HEK293 (cell line): ENCODE data around the gene CCDC78.

Experiments used
- CTCF ChIA-PET: fragments of 350-600 bp; formaldehyde crosslinking; extraction: SDS; loops from one replicate; lab custom pipeline; 2021; ENCODE audit warnings: antibody characterized with exemption; lab: Yijun Ruan, JAX
- POLR2A ChIA-PET: fragments of 300-600 bp; formaldehyde crosslinking; extraction: SDS; loops from one replicate; lab custom pipeline; 2020; ENCODE audit warnings: antibody characterized with exemption, inconsistent platforms; lab: Yijun Ruan, JAX
- H3K27ac ChIP-seq: fragments of 200-500 bp; sonication (Bioruptor generic); 2 replicates; pipeline ENCODE4 v1.5.1; 2014; ENCODE audit warnings: low read depth, low read length, control low read depth, inconsistent platforms; ENCODE audit errors: extremely low read depth
- H3K36me3 ChIP-seq, 2 experiments: fragments of 200-500 bp in 1 of 2; sonication (Bioruptor generic) in 1 of 2; 1 replicate in 1 of 2; 2 replicates in 1 of 2; pipeline ENCODE4 v1.5.1; 2014 to 2017; ENCODE audit warnings: inconsistent platforms in 2 of 2, low read length in 2 of 2; ENCODE audit not compliant: control insufficient read depth in 2 of 2, insufficient read depth in 1 of 2
- H3K4me1 ChIP-seq: fragments of 200-500 bp; sonication (Bioruptor generic); 2 replicates; pipeline ENCODE4 v1.5.1; 2014; ENCODE audit warnings: mild to moderate bottlenecking, low read length, inconsistent platforms; ENCODE audit not compliant: control insufficient read depth, insufficient read depth
- H3K4me3 ChIP-seq: 2 replicates; pipeline ENCODE4 v1.5.1; 2011; ENCODE audit warnings: low read depth, mild to moderate bottlenecking, control low read depth, low read length, moderate library complexity
- H3K9me3 ChIP-seq: fragments of 200-500 bp; sonication (Bioruptor generic); 2 replicates; pipeline ENCODE4 v1.5.1; 2014; ENCODE audit warnings: low read depth, low read length, inconsistent platforms; ENCODE audit not compliant: control insufficient read depth, insufficient read depth
- BCL11B ChIP-seq: fragments of 450-650 bp; formaldehyde crosslinking; IDR thresholded peaks from 2 replicates; pipeline ENCODE4 v1.5.1; 2016; ENCODE audit warnings: low read depth, missing biosample characterization, missing genetic modification characterization
- ZNF202 ChIP-seq: fragments of 450-650 bp; formaldehyde crosslinking; IDR thresholded peaks from 2 replicates; pipeline ENCODE4 v1.5.1; 2016; ENCODE audit warnings: missing biosample characterization, missing genetic modification characterization, borderline replicate concordance
- ZNF211 ChIP-seq: fragments of 450-650 bp; formaldehyde crosslinking; IDR thresholded peaks from 2 replicates; pipeline ENCODE4 v1.5.1; 2016; ENCODE audit warnings: low read depth, missing biosample characterization, missing genetic modification characterization
- TF ChIP-seq, protein P1 (sequence below): IDR thresholded peaks from 2 replicates; pipeline ENCODE4 v1.6.1; 2011; ENCODE audit warnings: mild to moderate bottlenecking, low read depth, low read length, borderline replicate concordance
- TF ChIP-seq, protein P2 (sequence below): fragments of 450-650 bp; formaldehyde crosslinking; IDR thresholded peaks from 2 replicates; pipeline ENCODE4 v1.5.1; 2016; ENCODE audit warnings: missing biosample characterization, missing genetic modification characterization
- TF ChIP-seq, protein P3 (sequence below): sonication (generic); formaldehyde crosslinking; IDR thresholded peaks from 2 replicates; pipeline ENCODE4 v1.8.1; 2022; ENCODE audit warnings: mild to moderate bottlenecking, moderate library complexity, missing genetic modification reagents

CCDC78 gene

DNA sequence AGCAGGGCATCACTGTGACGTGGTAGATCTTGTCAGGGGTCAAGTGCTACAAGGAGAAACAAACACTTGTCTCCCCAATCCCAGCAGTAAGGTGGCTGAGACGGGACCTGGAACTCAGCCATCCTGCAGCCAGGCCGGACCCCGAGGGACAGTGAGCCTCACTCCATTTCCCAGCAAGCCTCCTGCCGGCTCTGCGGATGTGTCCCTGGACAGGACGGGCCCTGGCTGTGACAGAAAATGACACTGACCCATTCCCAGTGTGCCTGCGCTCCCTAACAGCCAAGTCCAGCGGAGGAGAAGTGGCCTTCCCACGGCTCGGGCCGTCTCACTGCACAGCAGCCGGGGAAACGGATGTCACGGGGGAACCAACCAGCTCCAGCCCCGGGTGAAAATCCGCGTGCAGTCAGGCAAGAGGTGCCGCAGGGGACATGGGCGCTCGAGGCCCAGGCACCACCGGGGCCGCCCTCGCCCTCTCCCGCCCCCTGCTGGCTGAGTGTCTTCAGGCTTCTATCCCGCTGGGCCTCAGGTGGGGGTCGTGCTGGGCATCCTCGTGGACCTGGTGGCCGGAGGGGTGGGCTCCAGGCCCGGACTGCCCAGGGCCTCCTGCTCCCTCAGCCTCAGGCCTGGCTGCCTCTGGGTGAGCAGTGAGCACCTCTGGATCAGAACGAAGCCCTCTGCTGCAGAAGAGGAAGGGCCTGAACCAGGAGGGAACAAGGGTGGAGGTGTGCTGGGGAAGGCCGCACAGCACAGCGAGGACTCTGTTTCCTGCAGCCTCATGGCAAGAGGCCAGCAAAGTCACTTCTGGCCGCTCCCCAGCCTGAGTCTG, 7.4 kb upstream of the CCDC78 start:
- H3K27ac ChIP-seq, result no peak overlapping the region

DNA sequence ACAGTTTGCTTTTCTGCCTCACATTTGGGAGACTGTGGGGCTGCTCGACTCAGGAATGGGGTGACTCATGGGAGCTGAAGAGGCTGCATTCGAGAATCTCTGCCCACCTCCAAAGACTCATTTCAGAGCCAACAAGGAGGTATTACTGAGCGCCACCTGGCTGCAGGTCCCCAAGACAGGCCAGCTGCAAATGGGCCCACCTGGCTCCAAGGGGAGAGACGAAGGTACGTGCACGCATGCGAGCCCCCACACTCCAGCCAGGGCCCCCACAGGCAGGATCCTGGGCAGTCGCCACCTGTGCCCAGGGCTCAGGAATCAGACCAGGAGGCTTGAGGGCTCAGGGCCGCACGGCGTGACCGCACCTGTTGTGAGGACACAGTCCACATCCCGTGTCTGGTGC, 6.7 kb upstream of the CCDC78 start:
- POLR2A ChIA-PET, result no interaction called here
- CTCF ChIA-PET, result interaction anchor here (1.0 to 1.6 kb wide), 5 partner anchors 8 to 21 kb away, joined by 3 to 6 read pairs (median 5); partner anchors contain the start of genes ANTKMT and CIAO3
- no peak overlapping the region for H3K4me3 ChIP-seq
- H3K4me1 ChIP-seq, result no peaks in the 10 kb centered on the region
- H3K27ac ChIP-seq, result no peak overlapping the region
- H3K9me3 ChIP-seq, result no peaks in the 10 kb centered on the region
- peaks cover 3 to 68% of the 10 kb centered on the region in 2 experiments; a peak in 2 of 3 replicates for H3K36me3 ChIP-seq
- TF ChIP-seq, protein P1, sequence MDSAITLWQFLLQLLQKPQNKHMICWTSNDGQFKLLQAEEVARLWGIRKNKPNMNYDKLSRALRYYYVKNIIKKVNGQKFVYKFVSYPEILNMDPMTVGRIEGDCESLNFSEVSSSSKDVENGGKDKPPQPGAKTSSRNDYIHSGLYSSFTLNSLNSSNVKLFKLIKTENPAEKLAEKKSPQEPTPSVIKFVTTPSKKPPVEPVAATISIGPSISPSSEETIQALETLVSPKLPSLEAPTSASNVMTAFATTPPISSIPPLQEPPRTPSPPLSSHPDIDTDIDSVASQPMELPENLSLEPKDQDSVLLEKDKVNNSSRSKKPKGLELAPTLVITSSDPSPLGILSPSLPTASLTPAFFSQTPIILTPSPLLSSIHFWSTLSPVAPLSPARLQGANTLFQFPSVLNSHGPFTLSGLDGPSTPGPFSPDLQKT, result no peak
- TF ChIP-seq, protein P2, sequence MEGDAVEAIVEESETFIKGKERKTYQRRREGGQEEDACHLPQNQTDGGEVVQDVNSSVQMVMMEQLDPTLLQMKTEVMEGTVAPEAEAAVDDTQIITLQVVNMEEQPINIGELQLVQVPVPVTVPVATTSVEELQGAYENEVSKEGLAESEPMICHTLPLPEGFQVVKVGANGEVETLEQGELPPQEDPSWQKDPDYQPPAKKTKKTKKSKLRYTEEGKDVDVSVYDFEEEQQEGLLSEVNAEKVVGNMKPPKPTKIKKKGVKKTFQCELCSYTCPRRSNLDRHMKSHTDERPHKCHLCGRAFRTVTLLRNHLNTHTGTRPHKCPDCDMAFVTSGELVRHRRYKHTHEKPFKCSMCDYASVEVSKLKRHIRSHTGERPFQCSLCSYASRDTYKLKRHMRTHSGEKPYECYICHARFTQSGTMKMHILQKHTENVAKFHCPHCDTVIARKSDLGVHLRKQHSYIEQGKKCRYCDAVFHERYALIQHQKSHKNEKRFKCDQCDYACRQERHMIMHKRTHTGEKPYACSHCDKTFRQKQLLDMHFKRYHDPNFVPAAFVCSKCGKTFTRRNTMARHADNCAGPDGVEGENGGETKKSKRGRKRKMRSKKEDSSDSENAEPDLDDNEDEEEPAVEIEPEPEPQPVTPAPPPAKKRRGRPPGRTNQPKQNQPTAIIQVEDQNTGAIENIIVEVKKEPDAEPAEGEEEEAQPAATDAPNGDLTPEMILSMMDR (tag by site-specific recombination), result 0 out of 2 replicates have a peak, but pooled peaks have one; percentile 25

More for the DNA sequence above, 7.4 kb upstream of the CCDC78 start:
- H3K36me3 ChIP-seq, result peaks cover 4 to 70% of the 10 kb centered on the region in 2 experiments; a peak in 2 of 3 replicates
- TF ChIP-seq ZNF211 (tag by site-specific recombination) (no peak), ZNF202 (tag by site-specific recombination) (no peak)
- TF ChIP-seq, protein P2 (tag by site-specific recombination), result peak; percentile 50
- CTCF ChIA-PET, result interaction anchor here (0.6 to 2.9 kb wide), 4 partner anchors 16 to 342 kb away, joined by 3 to 10 read pairs (median 4); no protein-coding TSS in a partner anchor
- POLR2A ChIA-PET, result no interaction called here
- H3K9me3 ChIP-seq, result no peaks in the 10 kb centered on the region
- no peaks in the 10 kb centered on the region for H3K4me1 ChIP-seq
- H3K4me3 ChIP-seq, result no peak overlapping the region

DNA sequence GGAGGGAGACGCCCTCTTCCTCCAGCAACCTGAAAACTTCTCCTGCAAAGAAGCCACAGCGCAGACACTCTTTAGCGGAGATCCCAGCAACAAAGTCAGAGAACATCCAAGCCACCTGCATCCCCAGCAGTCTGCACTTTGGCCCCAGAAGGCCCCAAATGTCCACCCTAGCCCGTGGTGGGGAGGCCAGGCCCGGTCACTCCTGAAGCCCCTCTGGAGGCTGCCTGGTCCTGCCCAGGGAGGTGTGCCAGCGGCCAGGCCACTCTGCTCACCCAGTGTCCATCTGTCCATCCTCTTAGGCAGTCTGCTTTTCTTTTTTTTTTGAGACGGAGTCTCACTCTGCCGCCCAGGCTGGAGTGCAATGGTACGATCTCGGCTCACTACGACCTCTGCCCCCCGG, 6.1 kb upstream of the CCDC78 start:
- H3K4me3 ChIP-seq, result no peak overlapping the region
- no peak overlapping the region for H3K27ac ChIP-seq
- no peaks in the 10 kb centered on the region for H3K9me3 ChIP-seq
- CTCF ChIA-PET, result interaction anchor here (1.0 to 1.6 kb wide), 5 partner anchors 8 to 20 kb away, joined by 3 to 6 read pairs (median 5); partner anchors contain the start of genes ANTKMT and CIAO3
- peak; percentile 27; the same call in 1 of the 2 replicates for TF ChIP-seq BCL11B (tag by site-specific recombination)
- TF ChIP-seq, protein P3, sequence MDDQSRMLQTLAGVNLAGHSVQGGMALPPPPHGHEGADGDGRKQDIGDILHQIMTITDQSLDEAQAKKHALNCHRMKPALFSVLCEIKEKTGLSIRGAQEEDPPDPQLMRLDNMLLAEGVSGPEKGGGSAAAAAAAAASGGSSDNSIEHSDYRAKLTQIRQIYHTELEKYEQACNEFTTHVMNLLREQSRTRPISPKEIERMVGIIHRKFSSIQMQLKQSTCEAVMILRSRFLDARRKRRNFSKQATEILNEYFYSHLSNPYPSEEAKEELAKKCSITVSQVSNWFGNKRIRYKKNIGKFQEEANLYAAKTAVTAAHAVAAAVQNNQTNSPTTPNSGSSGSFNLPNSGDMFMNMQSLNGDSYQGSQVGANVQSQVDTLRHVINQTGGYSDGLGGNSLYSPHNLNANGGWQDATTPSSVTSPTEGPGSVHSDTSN, result no peak
- POLR2A ChIA-PET, result interaction anchor here (1.0 to 1.7 kb wide), 2 partner anchors 8 to 11 kb away, joined by 4 read pairs; partner anchors contain the start of genes ANTKMT and CIAO3
- peaks cover 3 to 62% of the 10 kb centered on the region in 2 experiments; a peak in 2 of 3 replicates for H3K36me3 ChIP-seq
- peaks cover 1% of the 10 kb centered on the region; the same call in 1 of the 2 replicates for H3K4me1 ChIP-seq
